Lung (tissue), 12 donors: ENCODE results near the gene SLC6A18. TPM values are rescaled to one million over a fixed set of nuclear protein-coding genes. Genes with fewer than 3 reads are reported as not detected.

Experiments used
- ATAC-seq: fragments of 200-7000 bp; cut with Tn5 transposase; one replicate; pipeline ENCODE4 v1.9.1; 2020; ENCODE audit warnings: moderate number of reproducible peaks; ENCODE audit not compliant: insufficient read depth, low FRiP score
- DNase-seq, 3 donors: peaks; one replicate each; pipeline ENCODE4 v3.0.0-alpha.2; 2013 to 2017
- H3K27ac ChIP-seq, 2 donors: one replicate each; pipeline ENCODE4 v1.5.1; 2013; ENCODE audit warnings: mild to moderate bottlenecking in 2 of 2, moderate library complexity in 2 of 2, control low read depth in 1 of 2, inconsistent platforms in 1 of 2, low read depth in 1 of 2, low read length in 1 of 2
- H3K27me3 ChIP-seq, 3 donors: one replicate each; pipeline ENCODE4 v1.5.1; 2013; ENCODE audit warnings: low read length in 2 of 3; ENCODE audit not compliant: control insufficient read depth in 3 of 3, insufficient read depth in 3 of 3
- H3K36me3 ChIP-seq, 4 donors: one replicate each; pipeline ENCODE4 v1.5.1; 2013; ENCODE audit warnings: low read length in 4 of 4, mild to moderate bottlenecking in 1 of 4, moderate library complexity in 1 of 4; ENCODE audit not compliant: control insufficient read depth in 4 of 4, insufficient read depth in 4 of 4
- H3K4me1 ChIP-seq, 5 donors: one replicate each; pipeline ENCODE4 v1.5.1; 2013; ENCODE audit warnings: low read length in 5 of 5, mild to moderate bottlenecking in 2 of 5, moderate library complexity in 1 of 5; ENCODE audit not compliant: control insufficient read depth in 5 of 5, insufficient read depth in 5 of 5
- H3K4me3 ChIP-seq: one replicate; pipeline ENCODE4 v1.5.1; 2013; ENCODE audit warnings: mild to moderate bottlenecking, control low read depth, moderate library complexity
- H3K9ac ChIP-seq, 2 donors: one replicate each; pipeline ENCODE4 v1.5.1; 2013; ENCODE audit warnings: low read length in 2 of 2, control low read depth in 1 of 2; ENCODE audit not compliant: insufficient read depth in 1 of 2
- H3K9me3 ChIP-seq, 4 donors: one replicate each; pipeline ENCODE4 v1.5.1; 2013; ENCODE audit warnings: low read length in 3 of 4, mild to moderate bottlenecking in 1 of 4, moderate library complexity in 1 of 4; ENCODE audit not compliant: control insufficient read depth in 4 of 4, insufficient read depth in 3 of 4
- CTCF ChIP-seq: IDR thresholded peaks from 2 replicates; pipeline ENCODE4 v1.5.1; 2012; ENCODE audit warnings: mild to moderate bottlenecking; ENCODE audit errors: control extremely low read depth, extremely low read depth
- whole genome bisulfite sequencing, 2 donors: extraction: QIAGEN DNeasy Blood & Tissue Kit; methylation state at CpG; one replicate each; pipeline ENCODE4 v1.1.7; 2013; 5-methylcytosine and 5-hydroxymethylcytosine counted together
- polyA plus RNA-seq, 2 donors: library from polyadenylated mRNA; stranded (reverse); fragments of 200-250 nt; gene quantifications; one replicate each; pipeline ENCODE4 v1.2.1, GENCODE V29; 2013
- total RNA-seq, 2 donors: library from RNA; depleted of rRNA in 1 of 2; stranded (reverse); fragments of >200 nt in 1 of 2; gene quantifications; one replicate each; pipeline ENCODE4 v1.2.1, GENCODE V29; 2014 to 2021
- donor health status: control.
- donor health status: control.
- donor health status: Bipolar disorder and iron deficiency.
- donor health status: healthy.
- donor health status: DM: yes; HTN: yes; CAD: no.

Gene SLC6A18
- total and polyA plus RNA-seq, 4 donors: not detected

GRCh38 chr5:1270933-1271914, 46.0 kb downstream of the SLC6A18 start:
- WGBS, 2 donors: 92 to 94% methylated on average over 37 to 39 of the region's 39 CpGs
- no peak for TF ChIP-seq CTCF
- no peak overlapping the region for H3K4me3 ChIP-seq
- no peaks in the 10 kb centered on the region for H3K4me1 ChIP-seq
- no peak overlapping the region for H3K27ac ChIP-seq
- H3K9me3 ChIP-seq: no peaks in the 10 kb centered on the region
- DNase-seq (no peak), ATAC-seq (no peak)
- H3K9ac ChIP-seq: no peak overlapping the region
- no peaks in the 10 kb centered on the region for H3K27me3 ChIP-seq
- H3K36me3 ChIP-seq: no peaks in the 10 kb centered on the region

DNA sequence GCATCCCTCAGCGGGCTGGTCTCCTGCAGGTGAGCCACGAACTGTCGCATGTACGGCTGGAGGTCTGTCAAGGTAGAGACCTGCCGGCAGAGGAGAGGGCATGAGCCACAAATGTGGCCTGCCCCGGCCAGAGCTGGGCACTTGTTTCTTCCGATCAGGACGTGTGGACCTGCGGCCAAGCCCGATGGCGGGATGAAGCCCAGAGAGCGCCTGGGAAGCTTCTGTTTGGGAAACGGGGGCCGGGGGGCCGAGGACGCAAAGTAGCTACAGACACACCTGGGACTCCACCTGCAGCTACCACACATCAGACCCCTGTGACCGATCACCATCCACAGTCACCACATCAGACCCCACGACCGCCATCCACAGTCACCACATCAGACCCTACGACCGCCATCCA, 47.0 kb downstream of the SLC6A18 start:
- no peaks in the 10 kb centered on the region for H3K27me3 ChIP-seq
- WGBS, 2 donors: 96 to 99% methylated on average over 20 to 21 of the region's 21 CpGs
- no peak overlapping the region for H3K27ac ChIP-seq
- no peaks in the 10 kb centered on the region for H3K36me3 ChIP-seq
- DNase-seq (no peak), ATAC-seq (no peak)
- H3K4me3 ChIP-seq: no peak overlapping the region
- no peaks in the 10 kb centered on the region for H3K9me3 ChIP-seq
- H3K4me1 ChIP-seq: no peaks in the 10 kb centered on the region
- H3K9ac ChIP-seq: no peak overlapping the region
- TF ChIP-seq CTCF: no peak

- no peaks in the 10 kb centered on the region for H3K27me3 ChIP-seq
- TF ChIP-seq CTCF: no peak
- no peaks in the 10 kb centered on the region for H3K36me3 ChIP-seq
- H3K4me3 ChIP-seq: no peak overlapping the region
- no peak for DNase-seq
- no peak for ATAC-seq
- peaks cover 0 to 6% (median 0%) of the 10 kb centered on the region in 4 donors for H3K9me3 ChIP-seq
- H3K4me1 ChIP-seq: no peaks in the 10 kb centered on the region
- H3K9ac ChIP-seq: no peak overlapping the region
- 95 to 97% methylated on average over 18 to 20 of the region's 20 CpGs for WGBS, 2 donors
- H3K27ac ChIP-seq: no peak overlapping the region
These were observed 48.6 kb downstream of the SLC6A18 start for GRCh38 chr5:1273745-1274144.
